ENCODE measurements around the gene PSMD9.

The PSMD9 gene

DNA sequence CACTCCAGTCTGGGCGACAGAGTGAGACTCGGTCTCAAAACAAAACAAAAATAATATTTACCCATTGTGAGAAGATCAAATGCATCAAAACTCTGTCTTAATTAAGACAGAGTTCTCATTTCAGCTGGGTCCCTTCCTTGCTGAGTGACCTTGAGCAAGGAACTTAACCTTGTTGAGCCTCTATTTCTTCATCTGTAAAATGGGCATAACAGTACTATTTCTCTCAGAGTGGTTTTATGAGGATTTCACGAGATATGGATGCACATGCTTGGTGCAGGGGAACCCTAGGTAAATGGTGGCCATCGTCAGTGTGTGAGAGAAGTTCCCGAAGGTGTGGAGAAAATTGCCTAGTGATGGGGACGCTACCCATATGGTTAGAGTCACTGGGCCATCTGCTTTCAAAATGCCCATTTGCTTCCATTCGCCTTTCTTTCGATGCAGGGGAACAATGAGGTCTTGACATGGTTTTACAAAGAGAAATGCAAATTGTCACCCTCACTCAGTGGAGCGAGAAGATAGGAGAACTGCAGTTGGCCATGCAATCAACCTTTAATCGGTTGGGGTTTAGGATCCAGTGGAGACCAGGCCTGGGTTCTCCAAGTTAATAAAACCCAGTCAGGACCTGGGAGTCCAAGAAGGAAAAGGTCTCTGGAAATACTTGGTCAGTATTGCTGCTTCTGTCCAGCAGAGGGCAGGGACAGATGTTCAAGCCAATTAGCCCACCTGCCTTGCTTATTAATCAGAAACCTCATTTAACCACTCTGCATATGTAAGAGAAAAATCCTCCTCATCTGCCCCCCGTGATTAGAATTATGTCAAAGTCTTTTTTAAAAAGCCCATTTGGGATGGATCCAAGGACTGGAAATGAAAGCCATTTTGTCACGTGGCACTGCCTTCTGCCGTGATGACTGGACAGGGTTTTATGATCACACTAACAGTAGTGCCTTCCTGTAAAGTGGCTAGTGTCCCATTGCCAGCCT, 67.0 kb downstream of the PSMD9 start:
- H3K27me3 ChIP-seq (replicated peaks; ENCODE audit: control insufficient read depth, insufficient read depth, low read length): no peaks in the 10 kb centered on the region
- H3K4me3 ChIP-seq (replicated peaks; ENCODE audit: low read depth, low read length): no peak overlapping the region
- DNase-seq (ENCODE audit: extremely low read depth, insufficient read length): no peak
- TF ChIP-seq, protein P1, sequence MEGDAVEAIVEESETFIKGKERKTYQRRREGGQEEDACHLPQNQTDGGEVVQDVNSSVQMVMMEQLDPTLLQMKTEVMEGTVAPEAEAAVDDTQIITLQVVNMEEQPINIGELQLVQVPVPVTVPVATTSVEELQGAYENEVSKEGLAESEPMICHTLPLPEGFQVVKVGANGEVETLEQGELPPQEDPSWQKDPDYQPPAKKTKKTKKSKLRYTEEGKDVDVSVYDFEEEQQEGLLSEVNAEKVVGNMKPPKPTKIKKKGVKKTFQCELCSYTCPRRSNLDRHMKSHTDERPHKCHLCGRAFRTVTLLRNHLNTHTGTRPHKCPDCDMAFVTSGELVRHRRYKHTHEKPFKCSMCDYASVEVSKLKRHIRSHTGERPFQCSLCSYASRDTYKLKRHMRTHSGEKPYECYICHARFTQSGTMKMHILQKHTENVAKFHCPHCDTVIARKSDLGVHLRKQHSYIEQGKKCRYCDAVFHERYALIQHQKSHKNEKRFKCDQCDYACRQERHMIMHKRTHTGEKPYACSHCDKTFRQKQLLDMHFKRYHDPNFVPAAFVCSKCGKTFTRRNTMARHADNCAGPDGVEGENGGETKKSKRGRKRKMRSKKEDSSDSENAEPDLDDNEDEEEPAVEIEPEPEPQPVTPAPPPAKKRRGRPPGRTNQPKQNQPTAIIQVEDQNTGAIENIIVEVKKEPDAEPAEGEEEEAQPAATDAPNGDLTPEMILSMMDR (IDR thresholded peaks at IDR 0.05; ENCODE audit: insufficient read depth, low read length, poor library complexity, severe bottlenecking): peak; percentile 51
- H3K36me3 ChIP-seq (ENCODE audit: control insufficient read depth, insufficient read depth, low read length): no peaks in the 10 kb centered on the region

DNA sequence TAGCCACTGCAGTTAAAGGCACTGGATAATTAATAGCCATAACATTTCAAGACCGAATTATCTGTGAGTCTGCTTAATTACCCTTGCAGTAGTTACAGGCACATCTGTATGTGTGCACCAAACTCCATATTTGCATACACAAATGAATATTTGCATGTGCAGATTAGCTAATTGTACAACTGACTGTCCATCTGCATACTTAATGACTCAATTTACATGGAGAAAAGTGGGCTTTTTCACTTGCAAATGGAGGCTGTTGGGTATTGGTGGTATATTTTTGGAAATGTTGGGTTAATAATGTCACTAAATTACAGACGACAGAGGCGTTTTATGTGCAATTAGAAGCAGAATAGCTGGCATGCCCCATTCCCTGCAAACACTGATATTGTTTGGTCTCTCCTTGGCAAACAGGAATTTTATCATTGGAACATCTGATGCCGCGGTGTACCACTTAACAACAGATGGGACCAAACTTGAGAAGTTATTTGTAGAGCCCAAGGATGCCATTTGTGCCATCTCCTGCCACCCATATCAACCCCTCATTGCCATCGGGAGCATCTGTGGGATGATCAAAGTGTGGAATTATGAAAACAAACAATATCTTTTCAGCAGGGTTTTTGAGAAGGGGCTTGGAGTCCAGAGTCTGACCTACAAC, 69.4 kb downstream of the PSMD9 start:
- Histone ChIP-seq H3K4me3 (replicated peaks; ENCODE audit: low read depth, low read length) (no peak overlapping the region), H3K36me3 (ENCODE audit: control insufficient read depth, insufficient read depth, low read length) (no peaks in the 10 kb centered on the region), H3K27me3 (replicated peaks; ENCODE audit: control insufficient read depth, insufficient read depth, low read length) (no peaks in the 10 kb centered on the region)
- no peak for DNase-seq (ENCODE audit: extremely low read depth, insufficient read length)
- TF ChIP-seq, protein P1 (IDR thresholded peaks at IDR 0.05; ENCODE audit: insufficient read depth, low read length, poor library complexity, severe bottlenecking): no peak

- TF ChIP-seq, protein P1 (IDR thresholded peaks at IDR 0.05; ENCODE audit: insufficient read depth, low read length, poor library complexity, severe bottlenecking): no peak
- Histone ChIP-seq H3K4me3 (replicated peaks; ENCODE audit: low read depth, low read length) (no peak overlapping the region), H3K36me3 (ENCODE audit: control insufficient read depth, insufficient read depth, low read length) (no peaks in the 10 kb centered on the region), H3K27me3 (replicated peaks; ENCODE audit: control insufficient read depth, insufficient read depth, low read length) (no peaks in the 10 kb centered on the region)
- DNase-seq (ENCODE audit: extremely low read depth, insufficient read length): no peak
Measured at GRCh38 chr12:121958541-121959240, 70.1 kb downstream of the PSMD9 start.

GRCh38 chr12:121960541-121960940, 72.0 kb downstream of the PSMD9 start:
- Histone ChIP-seq H3K27me3 (replicated peaks; ENCODE audit: control insufficient read depth, insufficient read depth, low read length) (no peaks in the 10 kb centered on the region), H3K36me3 (ENCODE audit: control insufficient read depth, insufficient read depth, low read length) (no peaks in the 10 kb centered on the region), H3K4me3 (replicated peaks; ENCODE audit: low read depth, low read length) (no peak overlapping the region)
- TF ChIP-seq, protein P1 (IDR thresholded peaks at IDR 0.05; ENCODE audit: insufficient read depth, low read length, poor library complexity, severe bottlenecking): no peak
- no peak for DNase-seq (ENCODE audit: extremely low read depth, insufficient read length)

DNA sequence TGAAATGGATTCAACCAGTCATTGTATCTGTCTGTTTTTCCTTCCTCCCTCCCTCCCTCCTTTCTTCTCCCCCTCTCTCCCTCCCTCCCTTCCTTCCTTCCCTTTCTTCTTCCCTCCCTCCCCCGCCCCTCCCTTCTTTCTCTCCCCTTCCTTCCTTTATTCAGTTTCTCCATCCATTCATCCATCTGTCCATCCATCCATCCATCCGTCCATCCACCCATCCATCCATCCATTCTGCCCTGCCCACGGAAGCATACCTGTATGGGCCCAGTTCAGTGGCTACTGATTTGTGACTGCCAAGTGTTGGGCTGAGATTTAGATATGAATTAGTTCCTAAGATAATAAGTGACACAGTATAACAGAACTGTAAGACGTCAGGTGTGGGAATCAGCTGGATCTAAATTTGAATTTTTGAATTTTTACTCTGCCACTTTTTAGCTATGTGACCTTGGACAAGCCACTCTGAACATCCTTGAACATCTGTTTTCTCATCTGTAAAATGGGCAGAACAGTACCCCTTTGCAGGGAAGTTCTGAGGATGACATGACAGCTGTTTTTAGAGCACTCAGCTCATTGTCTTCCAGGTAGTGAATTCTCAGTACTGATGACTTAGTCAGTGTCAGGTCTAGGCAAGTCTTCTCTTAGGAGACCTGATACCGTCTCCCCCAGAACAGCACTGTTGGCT, 72.7 kb downstream of the PSMD9 start:
- Histone ChIP-seq H3K36me3 (ENCODE audit: control insufficient read depth, insufficient read depth, low read length) (no peaks in the 10 kb centered on the region), H3K4me3 (replicated peaks; ENCODE audit: low read depth, low read length) (no peak overlapping the region), H3K27me3 (replicated peaks; ENCODE audit: control insufficient read depth, insufficient read depth, low read length) (no peaks in the 10 kb centered on the region)
- TF ChIP-seq, protein P1 (IDR thresholded peaks at IDR 0.05; ENCODE audit: insufficient read depth, low read length, poor library complexity, severe bottlenecking): no peak
- no peak for DNase-seq (ENCODE audit: extremely low read depth, insufficient read length)

All from GM06990 (cell line).